H4 (cell line): ENCODE results near the gene SCEL. TPM values are rescaled to one million over a fixed set of nuclear protein-coding genes. Genes with fewer than 3 reads are reported as not detected.
"Not testable (repeated sequence)": the region's sequence is repeated elsewhere in the genome, so short reads cannot be mapped to it uniquely, and the experiment has no call there.

ENCODE experiments used
- DNase-seq: peaks from one replicate; pipeline ENCODE4 v3.0.0-alpha.2; 2015; ENCODE audit warnings: low spot score
- total RNA-seq: library from RNA; depleted of rRNA; stranded (reverse); fragments of >200 nt; shearing (Covaris generic); gene quantifications from 2 replicates; pipeline ENCODE4 v1.2.3, GENCODE V29; 2014; rRNA removed

Gene SCEL
- total RNA-seq, 1 experiment from 2014 or later, result not detected

GRCh38 chr13:77662831-77663230, 127.3 kb downstream of the SCEL start:
- not testable (repeated sequence) for DNase-seq

- DNase-seq, result no peak
Measured at GRCh38 chr13:77674852-77675251, 139.3 kb downstream of the SCEL start.

- DNase-seq, result no peak
Measured at GRCh38 chr13:77678691-77679235, 143.3 kb downstream of the SCEL start.

GRCh38 chr13:77687799-77688198, 152.3 kb downstream of the SCEL start:
- no peak for DNase-seq

GRCh38 chr13:77691871-77692270, 156.4 kb downstream of the SCEL start:
- no peak for DNase-seq

GRCh38 chr13:77692746-77693448, 157.4 kb downstream of the SCEL start:
- DNase-seq, result no peak

GRCh38 chr13:77693449-77693940, 158.0 kb downstream of the SCEL start:
- DNase-seq, result no peak

Other genes with a start within 250 kb of the SCEL start
- 19.3 and 20.6 TPM in 2 replicates for gene MYCBP2, start 208.6 kb upstream of the SCEL start, total RNA-seq
- 1.4 and 2.4 TPM in 2 replicates for gene SLAIN1, start 162.0 kb downstream of the SCEL start, total RNA-seq